NCI-H1417 treated with DMSO at 0.1 percent for 48 hours (cell line): ENCODE measurements around the gene GLG1.

Experiments used
- DNase-seq: peaks from one replicate; lab custom pipeline; 2025; lab: John Stamatoyannopoulos, UW

The GLG1 gene

DNA sequence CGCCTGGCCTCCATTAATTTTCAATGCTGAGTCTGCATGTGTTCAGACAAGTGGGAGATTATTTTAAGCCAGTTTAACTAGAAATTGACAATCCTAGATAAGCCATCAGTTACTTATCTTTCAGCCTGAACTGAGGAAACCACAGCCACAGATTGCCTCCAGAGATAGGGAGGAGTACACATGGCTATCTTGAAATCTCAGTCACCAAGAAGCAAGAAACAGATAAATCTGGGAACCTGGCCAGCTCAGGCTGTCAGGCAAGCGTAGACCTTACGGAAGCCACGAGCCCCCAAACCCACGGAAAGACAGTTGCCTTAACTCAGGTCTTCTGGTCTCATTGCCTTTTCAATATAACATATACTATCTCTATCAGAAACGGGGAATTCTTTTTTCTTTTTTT, 2.0 kb upstream of the GLG1 start:
- no peak for DNase-seq

DNA sequence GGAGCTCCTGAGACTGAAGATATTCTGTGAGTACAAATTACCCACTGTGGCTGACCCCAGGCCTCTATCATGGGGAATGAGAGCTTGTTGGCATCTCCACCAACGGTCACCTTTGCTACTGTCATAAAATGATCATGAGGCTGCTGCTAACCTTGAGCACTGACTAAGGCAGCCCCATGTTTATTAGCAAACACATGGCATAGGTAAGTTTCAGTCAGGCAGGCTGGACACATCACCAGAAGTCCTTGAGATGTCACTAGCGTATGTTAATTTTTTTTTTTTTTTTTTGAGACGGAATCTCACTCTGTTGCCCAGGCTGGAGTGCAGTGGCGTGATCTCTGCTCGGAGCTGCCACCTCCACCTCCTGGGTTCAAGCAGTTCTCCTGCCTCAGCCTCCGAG, 1.5 kb upstream of the GLG1 start:
- DNase-seq = no peak

DNA sequence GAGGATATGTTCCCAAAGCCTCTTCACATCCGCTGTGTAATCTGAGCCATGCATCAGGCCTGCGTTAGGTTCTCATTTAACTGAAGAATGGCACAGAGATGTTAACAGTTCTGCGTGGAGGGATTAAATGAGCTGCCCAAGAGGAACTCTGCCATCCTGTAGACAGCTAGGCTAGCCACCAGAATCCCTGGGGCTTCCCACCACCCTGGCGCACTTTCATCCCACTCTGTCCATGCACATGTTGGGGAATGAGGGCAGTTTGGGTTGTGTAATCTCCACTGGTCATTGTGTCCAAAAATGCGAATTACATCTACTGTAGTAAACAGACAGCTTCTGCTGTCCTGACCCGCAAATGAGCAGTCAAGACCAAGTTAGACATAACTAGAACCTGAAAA, 1.0 kb upstream of the GLG1 start:
- no peak for DNase-seq

DNA sequence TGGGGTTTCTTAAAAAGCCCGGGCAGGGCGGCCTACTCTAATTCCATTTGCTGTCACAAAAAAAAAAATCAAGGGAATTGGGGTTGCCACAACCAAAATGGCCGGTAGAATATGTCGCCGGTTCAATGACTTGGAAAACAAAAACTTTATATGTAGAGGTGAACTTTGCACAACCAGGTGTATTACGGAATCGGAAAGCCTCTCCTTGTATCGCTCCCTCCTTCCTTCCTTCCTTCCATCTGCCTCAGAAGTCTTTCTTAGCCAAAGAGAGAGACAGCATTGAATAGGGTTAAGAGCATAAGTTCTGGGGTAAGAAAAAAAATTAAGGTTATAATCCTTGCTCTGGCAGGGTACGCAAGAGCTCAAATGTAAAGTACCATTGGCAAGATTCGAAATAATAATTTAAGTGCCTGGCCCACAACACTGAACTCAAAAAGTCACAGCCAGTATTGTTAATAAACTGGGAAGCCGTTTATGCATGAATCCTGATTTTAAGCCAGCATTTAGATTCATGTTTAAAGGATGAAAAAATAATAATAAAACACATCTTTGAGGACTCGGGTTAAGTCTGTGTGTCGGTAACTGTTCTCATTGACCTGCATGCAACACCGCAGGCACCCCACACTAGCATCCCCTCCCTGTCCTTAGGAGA, 522 bp upstream of the GLG1 start:
- DNase-seq = no peak

DNA sequence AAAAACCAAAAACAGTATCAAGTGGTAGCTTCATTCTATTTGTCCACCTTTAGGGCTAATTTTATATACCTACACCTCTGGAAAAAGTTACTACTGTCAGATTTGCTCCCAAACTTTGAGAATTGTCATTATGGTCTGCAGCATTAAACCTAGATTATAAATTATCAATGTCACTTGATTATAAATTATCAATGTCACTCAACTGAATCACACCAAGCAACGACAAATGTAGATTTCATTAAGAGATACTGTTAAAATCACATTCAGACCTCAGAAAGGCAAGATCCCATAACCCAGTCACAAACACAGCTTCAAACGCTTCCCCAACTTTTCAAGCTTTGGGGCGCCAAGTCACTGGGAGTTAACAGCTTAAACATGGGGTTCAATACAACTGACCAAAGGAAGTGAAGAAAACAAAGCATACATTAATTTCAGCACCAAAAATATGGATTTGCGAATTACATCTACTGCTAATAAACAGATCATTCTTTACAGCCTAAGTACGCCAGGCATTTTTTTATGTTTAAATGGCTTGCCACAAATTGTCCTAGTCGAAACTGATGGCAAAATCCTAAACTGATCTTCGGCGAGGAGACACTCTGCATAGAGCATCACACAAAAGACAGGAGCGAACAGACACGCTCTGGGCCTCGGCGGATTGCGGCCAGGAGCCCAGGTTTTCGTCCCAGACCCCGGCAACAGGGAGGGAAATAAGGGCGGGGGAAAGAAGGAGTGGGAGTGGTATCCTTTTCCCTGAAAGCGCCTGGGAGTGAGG, 981 bp downstream of the GLG1 start:
- DNase-seq = no peak

DNA sequence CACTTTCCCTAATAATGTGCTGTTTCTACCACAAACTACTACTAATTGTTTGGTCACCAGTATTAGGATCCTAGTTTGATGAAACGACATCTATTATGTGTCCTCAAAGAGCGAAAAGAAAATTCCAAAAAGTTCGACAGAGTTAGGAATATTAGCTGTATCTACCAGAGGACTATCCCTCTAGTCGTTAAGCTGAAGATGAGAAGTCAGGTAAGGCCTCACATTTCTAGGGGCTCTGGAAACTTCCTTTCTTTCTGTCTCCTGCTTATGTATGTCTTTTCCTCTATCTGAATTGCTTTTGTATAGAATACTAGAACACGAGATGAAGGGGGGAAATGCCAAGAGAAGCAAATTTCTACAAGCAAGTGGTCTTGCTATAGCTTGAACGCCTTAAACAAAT, 1.6 kb downstream of the GLG1 start:
- no peak for DNase-seq

DNA sequence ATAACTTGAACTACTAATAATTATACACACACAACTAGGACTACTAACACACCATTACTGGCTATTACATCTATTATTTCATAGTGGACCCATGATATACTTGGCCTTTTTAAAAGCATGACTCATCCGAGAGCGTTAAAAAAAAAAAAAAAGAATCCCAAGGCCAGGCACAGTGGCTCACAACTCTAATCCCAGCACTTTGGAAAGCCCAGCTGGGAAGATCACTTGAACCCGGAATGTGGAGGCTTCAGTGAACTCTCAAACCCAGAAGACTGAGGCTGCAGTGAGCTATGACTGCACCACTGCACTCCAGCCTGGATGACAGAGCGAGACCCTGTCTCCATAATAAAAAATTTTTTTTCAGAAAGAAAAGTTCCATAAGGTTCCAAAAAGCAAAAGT, 3.1 kb downstream of the GLG1 start:
- DNase-seq = no peak

DNA sequence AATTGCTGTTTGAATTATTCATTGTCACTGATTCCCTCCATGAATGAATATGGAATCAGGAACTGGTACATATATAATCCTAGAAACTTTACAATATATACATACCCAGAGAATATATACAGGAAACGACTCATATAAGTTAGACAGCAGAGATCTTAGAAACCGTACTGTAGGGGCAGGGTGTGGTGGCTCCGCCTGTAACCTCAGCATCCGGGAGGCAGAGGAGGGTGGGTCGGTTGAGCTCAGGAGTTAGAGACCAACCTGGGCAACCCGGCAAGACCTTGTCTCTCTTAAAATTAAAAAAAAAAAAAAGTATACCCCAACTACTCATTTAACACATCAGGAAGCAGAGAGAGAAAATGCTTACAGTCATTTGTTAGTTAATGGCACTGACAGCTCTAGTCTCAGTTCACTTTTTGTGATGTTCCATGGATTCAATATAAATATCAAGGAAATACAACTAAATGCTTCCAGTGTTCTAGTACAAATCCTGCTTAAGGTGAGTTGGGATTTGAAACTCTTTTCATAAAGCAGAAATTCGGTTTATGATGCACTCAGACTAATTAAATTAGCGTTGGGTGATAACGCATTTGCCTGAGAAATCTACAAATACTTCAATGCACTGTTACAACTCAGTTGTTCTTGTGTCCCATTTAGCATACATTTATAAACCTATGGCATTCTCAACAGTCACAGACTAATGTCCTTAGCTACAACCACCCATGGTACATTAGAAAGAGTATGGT, 5.6 kb downstream of the GLG1 start:
- no peak for DNase-seq

DNA sequence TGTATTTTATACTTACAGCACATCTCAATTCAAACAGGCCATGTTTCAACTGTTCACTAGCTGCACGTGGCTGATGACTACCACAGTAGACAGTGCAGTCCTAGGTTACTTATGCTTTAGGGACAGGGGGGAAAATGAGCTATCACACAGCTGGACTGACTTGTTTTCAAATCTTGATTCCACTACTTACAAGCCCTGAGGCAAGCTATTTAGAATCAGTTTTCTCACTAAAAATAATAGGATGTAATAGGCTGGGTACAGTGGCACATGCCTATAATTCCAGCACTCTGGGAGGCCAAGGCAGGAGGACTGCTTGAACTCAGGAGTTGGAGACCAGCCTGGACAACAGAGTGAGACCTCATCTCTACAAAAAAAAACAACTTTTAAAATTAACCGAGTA, 10.3 kb downstream of the GLG1 start:
- no peak for DNase-seq

DNA sequence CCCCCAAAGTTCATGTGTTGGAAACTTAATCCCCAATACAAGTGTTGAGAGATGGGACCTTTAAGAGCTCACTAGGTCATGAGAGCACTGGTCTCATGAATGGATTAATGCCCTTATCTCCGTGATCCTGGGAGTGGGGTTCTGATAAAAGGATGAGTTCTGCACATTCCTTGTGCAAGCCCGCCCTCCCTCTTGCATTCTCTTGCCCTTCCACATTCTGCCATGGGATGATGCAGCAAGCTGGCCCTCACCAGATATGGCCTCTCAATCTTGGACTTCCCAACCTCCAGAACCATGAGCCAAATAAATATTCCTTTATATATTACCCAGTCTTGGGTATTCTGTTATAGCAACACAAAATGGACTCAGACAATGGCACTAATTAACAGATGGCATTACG, 14.1 kb downstream of the GLG1 start:
- DNase-seq = no peak

DNA sequence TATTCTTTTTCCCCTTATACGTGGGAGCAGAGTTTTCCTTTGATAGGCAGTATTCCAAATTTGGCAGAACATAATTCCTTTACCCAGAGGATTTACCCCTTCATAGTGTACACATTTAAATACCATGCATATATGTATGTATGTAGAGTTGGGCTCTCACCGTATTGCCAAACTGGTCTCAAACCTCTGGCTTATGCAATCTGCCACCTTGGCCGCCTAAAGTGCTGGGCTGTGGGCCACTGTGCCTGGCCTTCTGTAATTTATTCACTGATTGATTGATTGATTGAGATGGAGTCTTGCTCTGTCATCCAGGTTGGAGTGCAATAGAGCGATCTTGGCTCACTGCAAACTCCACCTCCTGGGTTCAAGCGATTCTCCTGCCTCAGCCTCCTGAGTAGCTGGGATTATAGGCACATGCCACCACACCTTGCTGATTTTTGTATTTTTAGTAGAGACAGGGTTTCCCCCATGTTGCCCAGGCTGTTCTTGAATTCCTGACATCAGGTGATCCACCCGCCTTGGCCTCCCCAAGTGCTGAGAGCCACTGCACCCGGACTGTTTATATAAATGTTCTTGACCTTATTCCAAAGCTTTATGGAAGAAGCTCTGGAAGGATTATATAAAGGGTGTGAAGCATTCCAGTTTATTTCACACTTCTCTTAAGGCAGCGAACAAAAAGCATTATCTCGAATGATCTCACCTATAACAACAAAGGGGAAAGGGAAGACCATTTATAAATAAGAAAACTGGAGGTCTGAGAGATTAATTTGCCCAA, 14.9 kb downstream of the GLG1 start:
- DNase-seq = no peak

DNA sequence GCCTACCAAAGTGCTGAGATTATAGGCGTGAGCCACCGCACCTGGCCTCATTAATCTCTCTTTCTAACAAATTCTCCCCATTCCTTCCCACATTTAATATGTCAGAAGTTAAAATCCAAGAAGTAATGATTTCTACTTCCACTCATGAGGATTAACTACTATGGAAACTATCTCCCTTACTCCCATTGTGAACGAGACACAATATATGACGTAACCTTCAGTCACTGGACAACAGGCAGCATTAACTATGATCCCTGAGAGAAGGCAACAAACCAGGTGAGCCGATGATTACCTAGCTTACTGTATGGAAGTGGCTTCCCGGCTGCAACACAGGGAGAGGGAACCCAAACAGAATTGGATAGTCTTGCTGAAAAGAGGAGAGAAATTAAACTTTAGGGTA, 20.0 kb downstream of the GLG1 start:
- no peak for DNase-seq

DNA sequence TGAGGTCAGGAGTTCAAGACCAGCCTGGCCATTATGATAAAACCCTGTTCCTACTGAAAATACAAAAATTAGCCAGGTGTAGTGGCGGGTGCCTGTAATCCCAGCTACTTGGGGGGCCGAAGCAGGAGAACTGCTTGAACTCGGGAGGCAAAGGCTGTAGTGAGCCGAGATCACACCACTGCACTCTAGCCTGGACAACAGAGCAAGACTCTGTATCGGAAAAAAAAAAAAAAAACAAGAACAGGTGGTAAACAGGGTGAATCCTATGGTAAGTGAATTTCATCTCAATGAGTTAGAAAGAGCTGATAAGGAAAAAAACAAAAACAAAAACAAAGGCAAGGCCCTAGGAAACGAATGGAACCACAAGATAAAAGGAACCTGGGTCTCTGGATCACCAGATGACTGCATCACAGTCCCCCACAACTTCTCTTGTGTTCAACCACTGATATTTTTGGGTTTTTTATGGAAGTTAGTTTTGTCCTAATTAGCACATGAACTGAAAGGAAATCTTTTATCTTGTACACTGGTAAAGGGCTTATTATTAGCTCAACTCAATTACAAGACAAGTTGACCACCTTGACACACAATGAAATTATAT, 21.0 kb downstream of the GLG1 start:
- no peak for DNase-seq

DNA sequence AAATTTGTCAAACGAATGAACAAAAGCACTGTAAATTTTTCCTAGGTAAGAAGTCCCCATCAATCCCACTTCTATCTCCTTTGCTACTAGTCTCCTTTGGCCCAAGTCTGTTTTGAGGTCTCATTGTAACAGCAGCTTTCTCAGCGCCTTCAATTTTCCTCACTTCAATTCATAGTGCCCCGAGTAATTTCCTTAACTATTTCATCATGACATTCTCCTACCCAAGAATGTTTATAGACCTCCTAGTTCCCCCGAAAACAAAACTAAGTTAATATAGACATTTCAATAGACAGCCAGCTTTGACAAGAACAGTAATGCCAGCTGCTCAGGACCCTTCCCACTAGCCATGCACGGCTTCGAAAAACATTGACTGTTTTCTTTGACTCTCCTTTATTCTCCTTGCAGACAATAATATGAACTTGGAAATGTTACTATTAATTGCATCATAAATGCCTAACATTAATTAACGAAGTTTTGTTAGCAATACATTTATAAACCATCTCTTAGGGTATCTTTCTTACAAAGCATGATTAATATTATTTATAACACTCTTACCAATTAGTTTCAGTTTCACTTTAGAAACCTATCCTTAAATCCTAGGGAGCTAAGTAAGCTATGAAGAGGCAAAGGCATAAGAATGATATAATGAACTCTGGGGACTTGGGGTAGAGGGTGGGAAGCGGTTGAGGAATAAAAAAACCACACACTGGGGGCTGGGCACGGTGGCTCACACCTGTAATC, 22.8 kb downstream of the GLG1 start:
- DNase-seq = no peak

DNA sequence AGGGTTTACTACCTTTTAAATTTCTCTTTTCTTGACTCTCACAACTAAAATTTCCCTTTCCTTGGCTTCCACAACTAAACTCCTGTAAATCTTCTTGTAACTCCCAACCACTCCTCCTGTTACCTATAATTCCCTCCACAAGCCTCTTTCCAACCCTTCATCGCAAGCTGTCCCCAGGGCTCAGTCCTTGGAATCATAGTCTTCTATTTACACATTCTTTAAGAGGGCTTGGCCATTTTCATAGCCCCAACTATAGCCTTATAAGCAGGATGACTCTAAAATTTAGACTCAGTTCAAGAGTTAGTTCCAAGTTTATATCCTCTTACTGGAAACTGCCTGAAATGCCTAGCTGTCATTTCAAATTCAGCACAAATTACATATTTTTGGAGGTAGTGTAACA, 23.9 kb downstream of the GLG1 start:
- no peak for DNase-seq

DNA sequence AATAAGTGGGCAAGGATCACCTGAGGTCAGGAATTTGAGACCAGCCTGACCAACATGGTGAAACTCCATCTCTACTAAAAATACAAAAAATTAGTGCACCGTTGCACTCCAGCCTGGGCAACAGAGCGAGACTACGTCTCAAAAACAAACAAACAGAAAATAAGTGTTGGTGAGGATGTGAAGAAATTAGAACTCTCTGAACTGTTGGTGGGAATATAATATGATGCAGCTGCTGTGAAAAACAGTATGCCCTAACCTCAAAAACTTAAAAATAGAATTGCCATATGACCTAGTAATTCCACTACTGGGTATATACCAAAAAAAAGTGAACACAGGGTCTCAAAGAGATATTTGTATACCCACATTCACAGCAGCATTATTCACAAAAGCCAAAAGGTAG, 26.1 kb downstream of the GLG1 start:
- DNase-seq = no peak

DNA sequence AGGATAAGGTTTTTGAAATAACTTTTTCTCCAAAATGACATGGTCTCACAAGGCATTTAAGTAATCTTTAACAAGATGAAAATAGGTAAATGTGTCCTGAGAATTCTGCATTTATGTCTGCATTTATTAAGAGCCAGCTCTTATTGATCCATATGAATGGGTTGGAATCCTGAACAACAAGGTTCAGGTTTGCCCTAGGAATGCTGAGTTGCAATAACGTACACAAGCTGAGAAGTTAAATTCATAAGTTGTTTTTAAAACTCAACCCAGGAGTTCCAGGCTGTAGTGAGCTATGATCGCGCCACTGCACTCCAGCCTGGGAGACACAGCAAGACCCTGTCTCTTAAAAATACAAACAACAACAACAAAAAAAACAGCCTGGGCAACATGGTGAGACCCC, 28.1 kb downstream of the GLG1 start:
- DNase-seq = no peak

DNA sequence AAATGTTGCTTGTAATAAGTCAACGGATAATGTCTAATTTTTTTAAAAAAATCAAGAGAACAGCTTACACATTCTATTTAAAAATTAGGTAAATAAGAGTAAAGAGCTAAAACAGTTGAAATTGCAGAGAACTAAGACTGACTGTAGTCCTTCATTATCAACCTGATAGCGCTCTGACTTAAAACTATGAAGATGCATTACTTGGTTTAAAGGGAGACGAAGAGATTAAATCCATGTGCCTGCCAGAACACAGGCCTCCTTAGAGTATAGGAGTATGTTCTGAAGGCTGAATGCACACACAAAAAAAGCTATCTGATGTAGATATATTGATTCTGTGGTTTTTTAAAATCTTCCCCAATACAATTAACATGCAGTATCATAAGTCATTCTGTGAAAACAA, 28.5 kb downstream of the GLG1 start:
- no peak for DNase-seq

DNA sequence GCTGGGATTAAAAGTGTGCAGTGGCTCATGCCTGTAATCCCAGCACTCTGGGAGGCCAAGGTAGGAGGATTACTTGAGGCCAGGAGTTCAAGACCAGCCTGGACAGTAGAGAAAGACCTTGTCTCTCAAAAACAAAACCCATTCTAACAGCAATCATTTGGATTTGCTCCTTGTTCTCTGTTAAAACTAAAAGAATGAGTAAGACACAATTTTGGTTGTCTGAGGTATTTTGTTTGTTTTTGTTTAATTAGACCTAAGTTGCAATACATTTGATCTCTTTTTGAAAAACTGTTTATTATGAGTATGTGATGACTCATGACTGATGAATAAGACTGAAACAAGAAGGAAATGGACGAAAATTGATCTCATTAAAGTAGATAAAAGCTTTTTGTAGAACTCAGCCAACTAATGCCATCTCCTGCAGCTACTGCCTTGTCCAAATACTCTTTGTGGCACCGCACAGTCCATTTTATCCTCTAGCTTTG, 29.0 kb downstream of the GLG1 start:
- DNase-seq = no peak

DNA sequence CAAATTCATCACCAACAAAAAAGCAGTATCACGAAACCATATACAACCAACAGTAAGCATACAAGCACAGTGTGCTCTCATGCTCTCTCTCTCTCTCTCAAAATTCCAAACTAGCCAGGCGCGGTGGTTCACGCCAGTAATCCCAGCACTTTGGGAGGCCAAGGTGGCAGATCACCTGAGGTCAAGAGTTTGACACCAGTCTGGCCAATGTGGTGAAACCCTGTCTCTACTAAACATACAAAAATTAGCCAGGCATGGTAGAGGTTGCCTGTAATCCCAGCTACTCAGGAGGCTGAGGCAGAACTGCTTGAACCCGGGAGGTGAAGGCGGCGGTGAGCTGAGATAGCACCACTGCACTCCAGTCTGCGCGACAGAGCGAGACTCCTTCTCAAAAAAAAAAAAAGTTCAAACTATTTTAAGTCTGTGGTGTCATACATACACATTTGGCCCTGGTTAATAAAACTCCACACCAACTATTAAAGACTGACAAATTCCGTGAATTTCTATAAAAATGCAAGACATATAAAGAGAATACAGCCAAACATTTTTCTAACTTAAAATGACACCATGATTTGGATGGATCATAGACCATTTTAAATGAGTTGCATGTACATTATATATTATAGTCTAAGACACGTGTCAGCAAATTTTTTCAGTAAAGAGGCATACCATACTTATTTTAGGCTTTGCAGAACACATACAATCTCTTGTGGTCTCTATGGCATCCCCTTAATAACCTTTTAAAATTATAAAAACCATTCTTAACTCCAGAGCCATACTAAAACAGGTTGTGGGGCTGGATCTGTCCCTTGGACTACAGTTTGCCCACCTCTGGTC, 30.9 kb downstream of the GLG1 start:
- no peak for DNase-seq
